ENCODE results near the gene TSPAN17. TPM values are rescaled to one million over a fixed set of nuclear protein-coding genes. Genes with fewer than 3 reads are reported as not detected.

TSPAN17 gene
- total and polyA plus RNA-seq, 2 donors from 2014 or later: 32.1 to 34.3 TPM

DNA sequence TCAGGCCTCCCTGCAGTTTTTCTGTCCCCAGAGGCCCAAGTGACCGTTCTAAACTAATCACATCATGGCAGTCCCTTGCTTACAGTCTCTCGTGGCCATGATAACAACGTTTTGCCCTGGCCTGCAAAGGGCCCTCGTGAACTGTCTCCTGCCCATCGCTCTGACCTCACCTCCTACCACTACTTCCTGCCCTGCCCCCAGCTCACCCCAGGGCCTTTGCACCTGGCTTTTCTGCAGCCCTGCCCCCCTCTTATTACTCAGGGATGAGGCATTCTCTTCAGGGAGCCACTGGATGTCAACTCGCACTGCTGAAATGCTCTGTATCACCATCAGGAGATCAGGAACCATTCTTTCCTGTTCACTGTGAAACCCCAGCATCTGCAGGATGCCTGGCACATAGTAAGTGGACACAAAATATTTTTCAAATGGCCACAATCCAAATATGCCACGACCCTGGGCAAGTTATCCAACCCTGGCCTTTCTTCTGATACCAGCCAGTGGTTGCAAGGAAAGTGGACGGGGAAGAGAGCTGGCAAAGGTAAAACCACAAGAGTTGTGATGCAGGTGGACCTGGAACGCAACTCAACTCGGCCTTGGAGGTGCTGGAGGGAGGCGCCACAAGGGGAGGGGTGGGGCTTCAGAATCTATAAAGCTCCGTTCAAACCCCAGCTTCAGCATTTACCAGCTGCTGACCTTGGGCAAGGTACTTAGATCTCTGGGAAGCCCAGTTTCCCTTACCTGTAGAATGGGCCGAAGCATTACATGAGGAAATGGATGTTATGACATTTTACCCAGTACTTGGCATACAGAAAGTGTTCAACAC lies 18.7 kb upstream of the TSPAN17 start:
- Histone ChIP-seq H3K36me3 (ENCODE audit: control insufficient read depth in 2 of 3, insufficient read depth in 3 of 3, low read length in 3 of 3) (no peaks in the 10 kb centered on the region), H3K27me3 (ENCODE audit: control insufficient read depth, insufficient read depth, low read length) (peaks cover 31% of the 10 kb centered on the region), H3K27ac (ENCODE audit: low read depth in 2 of 2, low read length in 2 of 2) (no peak overlapping the region), H3K9ac (ENCODE audit: low read length in 3 of 3) (no peak overlapping the region), H3K4me3 (ENCODE audit: low read length in 3 of 3) (no peak overlapping the region), H3K4me1 (ENCODE audit: control insufficient read depth in 2 of 3, insufficient read depth in 2 of 3, low read depth in 1 of 3, low read length in 3 of 3) (peaks cover 0 to 7% (median 0%) of the 10 kb centered on the region in 3 donors), H3K9me3 (ENCODE audit: control insufficient read depth in 2 of 3, insufficient read depth in 1 of 3, low read length in 3 of 3) (no peaks in the 10 kb centered on the region)
- TF ChIP-seq CTCF (IDR thresholded peaks at IDR 0.05; ENCODE audit: borderline replicate concordance, extremely low read depth, insufficient read depth): no peak
- DNase-seq (peak in 1 of 5 donors; percentile 46), FAIRE-seq (no peak)
- intact Hi-C loops (cut with DNase I): no loop called here

DNA sequence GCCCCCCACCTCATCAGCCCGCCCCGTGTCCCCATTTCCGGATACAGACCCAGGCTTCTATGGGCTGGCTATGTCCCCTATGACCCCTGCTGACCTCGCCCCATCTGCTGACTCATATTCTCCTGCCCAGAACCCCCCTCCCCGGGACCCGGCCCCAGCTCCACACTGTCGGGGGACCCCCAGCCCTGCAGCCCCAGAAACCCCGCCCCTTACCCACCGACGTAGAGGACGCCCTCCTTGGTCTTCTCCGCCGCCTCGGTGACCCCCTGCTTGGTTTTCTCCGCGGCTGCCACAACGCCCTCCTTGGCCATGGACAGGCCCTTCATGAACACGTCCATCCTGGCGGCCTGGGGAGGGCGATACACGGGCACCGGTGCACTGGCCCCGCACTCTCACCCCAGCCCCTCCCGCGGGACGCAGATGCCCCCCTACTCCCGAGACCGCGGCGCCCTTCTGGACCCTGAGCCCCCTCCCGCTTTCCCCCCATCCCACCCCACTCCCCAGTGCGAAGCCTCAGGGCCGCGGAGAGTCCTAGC lies 17.9 kb upstream of the TSPAN17 start:
- Histone ChIP-seq H3K27me3 (ENCODE audit: control insufficient read depth, insufficient read depth, low read length) (peaks cover 31% of the 10 kb centered on the region), H3K27ac (ENCODE audit: low read depth in 2 of 2, low read length in 2 of 2) (no peak overlapping the region), H3K36me3 (ENCODE audit: control insufficient read depth in 2 of 3, insufficient read depth in 3 of 3, low read length in 3 of 3) (no peaks in the 10 kb centered on the region), H3K9me3 (ENCODE audit: control insufficient read depth in 2 of 3, insufficient read depth in 1 of 3, low read length in 3 of 3) (no peaks in the 10 kb centered on the region), H3K9ac (ENCODE audit: low read length in 3 of 3) (no peak overlapping the region), H3K4me1 (ENCODE audit: control insufficient read depth in 2 of 3, insufficient read depth in 2 of 3, low read depth in 1 of 3, low read length in 3 of 3) (peaks cover 0 to 7% (median 0%) of the 10 kb centered on the region in 3 donors), H3K4me3 (ENCODE audit: low read length in 3 of 3) (no peak overlapping the region)
- intact Hi-C loops (cut with DNase I): no loop called here
- FAIRE-seq: no peak
- TF ChIP-seq CTCF (IDR thresholded peaks at IDR 0.05; ENCODE audit: borderline replicate concordance, extremely low read depth, insufficient read depth): no peak
- DNase-seq: peak in 1 of 5 donors; percentile 67

GRCh38 chr5:176629853-176630680 lies 17.2 kb upstream of the TSPAN17 start, which contains the start of the genes EIF4E1B and SNCB:
Gene EIF4E1B (plus strand): TSS chr5:176630675. CDS start chr5:176642788, 12,113 bp downstream.
Gene SNCB (minus strand): TSS chr5:176630534. CDS start chr5:176629654, 880 bp downstream.
- TF ChIP-seq CTCF (IDR thresholded peaks at IDR 0.05; ENCODE audit: borderline replicate concordance, extremely low read depth, insufficient read depth): no peak
- Histone ChIP-seq H3K9me3 (ENCODE audit: control insufficient read depth in 2 of 3, insufficient read depth in 1 of 3, low read length in 3 of 3) (no peaks in the 10 kb centered on the region), H3K36me3 (ENCODE audit: control insufficient read depth in 2 of 3, insufficient read depth in 3 of 3, low read length in 3 of 3) (no peaks in the 10 kb centered on the region), H3K27me3 (ENCODE audit: control insufficient read depth, insufficient read depth, low read length) (peaks cover 32% of the 10 kb centered on the region), H3K27ac (ENCODE audit: low read depth in 2 of 2, low read length in 2 of 2) (no peak within 1 kb of the TSS), H3K4me1 (ENCODE audit: control insufficient read depth in 2 of 3, insufficient read depth in 2 of 3, low read depth in 1 of 3, low read length in 3 of 3) (peaks cover 0 to 7% (median 0%) of the 10 kb centered on the region in 3 donors), H3K9ac (ENCODE audit: low read length in 3 of 3) (no peak within 1 kb of the TSS), H3K4me3 (ENCODE audit: low read length in 3 of 3) (peak within 1 kb of the TSS in 1 of 3 donors; percentile 41)
- intact Hi-C loops (cut with DNase I): no loop called here
- FAIRE-seq (no peak), DNase-seq (peak in 4 of 5 donors; percentile 55 to 76 (median 70))
